Pons (tissue), 1 donor: ENCODE data around the gene ASAP2.

ENCODE experiments used
- DNase-seq: peaks from one replicate; pipeline ENCODE4 v3.0.0-alpha.2; 2016; ENCODE audit warnings: low spot score

ASAP2 gene

GRCh38 chr2:9325428-9325827 lies 118.8 kb downstream of the ASAP2 start:
- no peak for DNase-seq

DNA sequence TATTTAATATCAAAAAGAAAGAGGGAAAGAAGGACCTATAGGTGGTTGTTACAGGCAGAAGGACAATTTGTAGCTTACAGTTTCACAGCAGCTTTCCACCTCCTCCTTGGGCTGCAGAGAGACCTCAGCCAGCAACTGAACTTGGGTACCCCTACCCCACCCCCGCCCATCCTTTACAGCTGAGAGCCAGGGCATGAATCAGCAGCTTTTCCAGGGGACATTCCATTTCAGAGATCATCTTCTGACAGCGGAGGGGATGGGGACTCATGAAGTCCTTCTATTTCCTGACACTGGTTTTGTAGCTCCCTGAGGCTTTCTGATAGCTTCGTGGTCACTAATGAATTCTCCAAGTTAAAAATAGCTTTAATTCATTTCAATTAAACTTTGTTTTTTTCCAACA lies 120.4 kb downstream of the ASAP2 start:
- no peak for DNase-seq

- DNase-seq = no peak
These were observed 121.3 kb downstream of the ASAP2 start for GRCh38 chr2:9327873-9328352.

- no peak for DNase-seq
These were observed 122.3 kb downstream of the ASAP2 start for GRCh38 chr2:9328931-9329330.

GRCh38 chr2:9329497-9329896 lies 122.9 kb downstream of the ASAP2 start:
- DNase-seq = no peak

GRCh38 chr2:9330612-9331270 lies 124.1 kb downstream of the ASAP2 start:
- DNase-seq = no peak

GRCh38 chr2:9331704-9332103 lies 125.1 kb downstream of the ASAP2 start:
- DNase-seq = no peak

DNA sequence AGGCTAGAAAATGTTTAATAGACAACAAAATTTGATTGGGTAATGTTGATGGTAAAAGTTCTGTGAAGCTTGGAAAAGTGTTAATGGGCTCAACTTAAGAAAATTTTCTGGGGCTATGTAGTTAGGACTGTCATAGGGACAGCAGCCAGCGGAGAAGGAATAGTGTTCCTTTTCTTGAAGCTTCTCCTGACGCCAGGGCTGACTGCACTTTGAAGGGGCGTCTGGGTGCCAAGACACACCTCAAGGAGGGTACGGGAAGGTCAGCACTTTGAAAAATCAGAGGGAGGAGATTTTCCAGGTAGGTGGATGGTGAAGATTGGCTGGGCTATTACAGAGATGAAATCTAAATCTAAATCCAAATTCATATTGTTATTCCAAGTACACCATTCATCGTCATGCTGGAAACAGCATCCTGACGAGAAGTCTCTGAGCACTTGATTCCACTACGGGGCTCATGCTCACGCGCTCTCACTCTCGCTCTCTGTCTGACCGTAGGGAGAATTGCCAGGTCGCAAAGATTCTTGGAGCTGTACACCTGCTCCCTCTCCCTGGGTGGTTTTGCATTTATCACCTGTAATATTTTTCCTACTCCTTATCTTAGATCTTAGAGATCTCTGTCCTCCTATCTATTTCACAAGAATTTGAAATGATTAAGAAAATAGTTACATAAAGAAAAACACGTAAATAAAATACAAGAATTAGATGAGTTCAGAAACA lies 125.7 kb downstream of the ASAP2 start:
- no peak for DNase-seq

DNA sequence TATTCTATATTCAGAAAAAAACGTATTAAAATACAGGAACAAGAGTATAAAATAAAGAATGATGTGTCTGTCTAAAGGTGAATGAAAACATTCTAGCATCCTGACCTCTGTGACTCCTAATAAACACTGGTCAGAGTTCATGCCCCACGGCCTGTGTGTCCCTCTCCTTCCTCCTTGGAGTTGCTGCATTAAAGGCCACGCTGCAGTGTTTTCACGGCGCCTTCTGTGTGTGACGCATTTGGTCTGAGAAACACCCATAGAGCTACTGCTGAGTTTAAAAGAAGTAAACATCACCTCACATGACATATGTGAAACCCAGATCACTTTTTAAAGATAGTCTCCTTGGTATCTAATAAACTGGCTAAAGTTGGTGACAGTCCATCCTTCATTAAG lies 126.2 kb downstream of the ASAP2 start:
- no peak for DNase-seq

GRCh38 chr2:9333591-9334171 lies 127.1 kb downstream of the ASAP2 start:
- peak; percentile 86 for DNase-seq

GRCh38 chr2:9334761-9335160 lies 128.1 kb downstream of the ASAP2 start:
- no peak for DNase-seq

- no peak for DNase-seq
These were observed 128.8 kb downstream of the ASAP2 start for GRCh38 chr2:9335322-9335832.

GRCh38 chr2:9336241-9336575 lies 129.6 kb downstream of the ASAP2 start:
- DNase-seq = no peak

DNA sequence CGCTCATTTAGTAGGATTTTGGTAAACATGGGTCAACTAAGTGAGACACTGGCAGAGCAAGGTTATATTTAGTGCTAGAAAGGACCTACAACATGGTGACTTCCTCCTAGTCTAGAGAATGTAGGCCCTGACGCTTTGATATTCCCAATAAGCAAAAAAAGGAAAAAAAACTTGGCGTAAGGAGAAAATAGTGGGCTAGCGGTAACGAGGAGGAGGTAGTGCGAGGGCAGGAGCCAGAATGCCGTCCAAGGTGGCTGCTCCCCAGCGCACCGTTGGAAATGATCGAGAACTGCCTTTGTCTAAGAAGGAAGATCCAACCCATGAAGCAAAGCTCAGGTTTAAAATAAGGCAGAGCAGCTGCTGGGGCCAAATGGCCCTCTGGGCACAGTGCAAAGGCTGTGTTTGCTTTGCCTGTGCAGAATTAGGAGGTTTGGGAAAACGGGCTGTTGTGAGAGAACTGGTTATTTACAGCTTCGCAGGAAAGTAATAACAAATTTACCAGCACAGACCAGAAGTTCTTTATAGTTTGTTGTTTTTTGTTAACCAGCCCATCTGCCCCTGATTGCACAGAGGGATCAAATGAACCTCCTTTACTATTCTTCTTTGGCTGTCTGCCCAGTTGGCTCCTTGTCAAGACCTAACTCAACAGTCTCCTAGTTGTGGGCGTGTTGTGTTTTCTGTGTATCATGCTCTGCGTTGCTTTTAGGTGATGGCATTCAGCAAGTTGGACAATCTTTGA lies 130.1 kb downstream of the ASAP2 start:
- peak; percentile 35 for DNase-seq

DNA sequence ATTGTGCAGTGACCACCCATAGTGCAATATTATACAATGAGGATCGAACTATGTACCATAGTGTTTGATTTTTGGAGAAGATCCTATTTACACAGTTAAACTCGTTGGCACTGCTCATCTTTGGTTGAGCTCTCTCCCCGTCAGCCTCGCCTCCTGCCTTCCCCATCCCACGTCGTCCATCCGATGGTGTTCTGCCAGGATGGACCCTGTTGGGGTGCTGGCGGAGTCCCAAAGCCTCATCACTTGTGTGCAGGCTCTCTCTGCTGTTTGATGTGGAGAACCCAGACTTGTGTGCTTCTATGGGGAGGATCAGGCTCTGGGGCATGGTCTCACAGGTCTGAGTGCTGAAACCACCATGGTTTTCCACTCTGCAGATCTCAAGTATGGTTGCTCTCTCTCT lies 131.3 kb downstream of the ASAP2 start:
- no peak for DNase-seq

GRCh38 chr2:9341337-9341887 lies 134.8 kb downstream of the ASAP2 start:
- DNase-seq = no peak

GRCh38 chr2:9342659-9343058 lies 136.0 kb downstream of the ASAP2 start:
- DNase-seq = no peak

- no peak for DNase-seq
These were observed 136.9 kb downstream of the ASAP2 start for GRCh38 chr2:9343524-9343923.

DNA sequence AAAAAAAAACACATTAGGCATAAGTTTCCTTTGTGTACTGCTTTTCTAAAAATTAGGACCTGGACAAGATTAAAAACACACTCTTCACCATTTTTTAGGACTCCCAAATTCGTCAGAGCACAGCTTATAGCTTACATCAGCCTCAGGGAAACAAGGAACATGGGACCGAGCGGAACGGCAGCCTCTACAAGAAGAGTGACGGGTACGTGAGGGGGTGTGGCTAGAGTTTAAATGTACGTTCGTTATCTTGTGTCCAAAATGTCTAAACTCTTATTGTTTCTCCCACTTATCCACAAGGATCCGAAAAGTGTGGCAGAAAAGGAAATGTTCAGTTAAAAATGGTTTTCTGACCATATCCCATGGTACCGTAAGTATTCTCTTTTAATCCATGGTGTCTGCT lies 137.8 kb downstream of the ASAP2 start:
- DNase-seq = no peak

- DNase-seq = no peak
These were observed 138.7 kb downstream of the ASAP2 start for GRCh38 chr2:9345343-9345742.

DNA sequence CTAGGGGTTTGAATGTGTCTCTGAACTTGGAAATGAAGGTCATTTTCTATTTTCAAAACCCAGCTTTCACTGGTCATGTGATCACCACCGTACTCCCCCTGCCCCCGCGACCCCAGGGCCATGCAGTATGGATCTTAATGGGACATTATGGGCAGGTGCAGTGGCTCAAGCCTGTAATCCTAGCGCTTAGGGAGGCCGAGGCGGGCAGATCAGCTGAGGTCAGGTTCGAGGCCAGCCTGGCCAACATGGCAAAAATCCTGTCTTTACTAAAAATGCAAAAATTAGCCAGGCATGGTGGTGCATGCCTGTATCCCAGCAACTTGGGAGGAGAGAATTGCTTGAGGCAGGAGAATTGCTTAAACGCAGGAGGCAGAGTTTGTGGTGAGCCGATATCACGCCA lies 139.4 kb downstream of the ASAP2 start:
- DNase-seq = no peak

DNA sequence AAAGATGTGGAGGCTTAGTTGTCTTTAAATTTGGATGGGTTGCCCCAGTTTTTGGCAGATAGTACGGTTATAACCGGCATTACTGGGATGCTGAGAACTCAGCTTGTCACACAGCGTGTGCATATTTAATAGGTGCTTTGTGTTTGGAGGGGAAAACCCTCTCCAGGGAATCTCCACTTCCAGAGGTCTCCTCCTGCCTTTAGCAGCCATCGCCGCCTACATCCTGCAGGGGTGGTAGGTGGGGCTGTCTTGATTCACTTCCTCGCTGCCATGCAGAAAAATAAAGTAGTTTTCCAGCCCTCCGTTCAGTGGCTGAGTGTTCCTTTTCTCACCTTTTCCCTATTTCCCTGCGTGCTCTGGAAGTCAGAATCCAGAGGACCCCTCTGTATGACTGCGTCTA lies 140.3 kb downstream of the ASAP2 start:
- DNase-seq = no peak
